Stimulated activated CD8-positive, alpha-beta memory T cell treated with anti-CD3 and anti-CD28 coated beads, Interleukin-15, amount 100 ng/mL, for 48 hours (primary cell): ENCODE data around the gene UEVLD.

Experiments
- DNase-seq, 2 donors: peaks; one replicate each; pipeline ENCODE4 v3.0.0-alpha.2; 2020; ENCODE audit warnings: low read depth in 2 of 2

UEVLD gene

GRCh38 chr11:18581825-18582224 is 6.7 kb downstream of the UEVLD start:
- DNase-seq, result no peak

- no peak for DNase-seq
Measured at GRCh38 chr11:18580113-18580766, 8.3 kb downstream of the UEVLD start.

- no peak for DNase-seq
Measured at GRCh38 chr11:18578975-18579598, 9.4 kb downstream of the UEVLD start.

- DNase-seq, result no peak
Measured at GRCh38 chr11:18575361-18575760, 13.2 kb downstream of the UEVLD start.

GRCh38 chr11:18567081-18567480 is 21.5 kb downstream of the UEVLD start:
- DNase-seq, result no peak

GRCh38 chr11:18566406-18566805 is 22.1 kb downstream of the UEVLD start:
- no peak for DNase-seq

GRCh38 chr11:18564149-18564548 is 24.4 kb downstream of the UEVLD start:
- no peak for DNase-seq

- DNase-seq, result no peak
Measured at GRCh38 chr11:18563090-18563730, 25.3 kb downstream of the UEVLD start.

- DNase-seq, result no peak
Measured at GRCh38 chr11:18548001-18548400, 40.5 kb downstream of the UEVLD start.

GRCh38 chr11:18540207-18541009 is 48.1 kb downstream of the UEVLD start:
- no peak for DNase-seq

- DNase-seq, result no peak
Measured at GRCh38 chr11:18536209-18536608, 52.3 kb downstream of the UEVLD start.

- no peak for DNase-seq
Measured at GRCh38 chr11:18534245-18534644, 54.3 kb downstream of the UEVLD start.

GRCh38 chr11:18533365-18533764 is 55.2 kb downstream of the UEVLD start:
- DNase-seq, result no peak

- no peak for DNase-seq
Measured at GRCh38 chr11:18527512-18527911, 61.0 kb downstream of the UEVLD start.

GRCh38 chr11:18526521-18527296 is 61.8 kb downstream of the UEVLD start, which contains the start of gene TSG101:
TSS of gene TSG101 (minus strand) at chr11:18526942. CDS start at chr11:18526816, 126 bp downstream.
- DNase-seq, result peak; percentile 91

- no peak for DNase-seq
Measured at GRCh38 chr11:18526130-18526520, 62.4 kb downstream of the UEVLD start.

- no peak for DNase-seq
Measured at GRCh38 chr11:18524248-18524647, 64.3 kb downstream of the UEVLD start.

GRCh38 chr11:18523084-18523483 is 65.5 kb downstream of the UEVLD start:
- no peak for DNase-seq

- DNase-seq, result no peak
Measured at GRCh38 chr11:18522388-18522787, 66.1 kb downstream of the UEVLD start.

GRCh38 chr11:18521122-18521521 is 67.4 kb downstream of the UEVLD start:
- no peak for DNase-seq

- DNase-seq, result no peak
Measured at GRCh38 chr11:18502352-18502751, 86.2 kb downstream of the UEVLD start.

GRCh38 chr11:18501629-18502028 is 86.9 kb downstream of the UEVLD start:
- no peak for DNase-seq
